ENCODE measurements around the gene STAG2.

GRCh38 chrX:123971982-123972381 is 10.5 kb downstream of the STAG2 start:
- TF ChIP-seq CTCF (IDR thresholded peaks at IDR 0.05) = no peak
- TF ChIP-seq POLR2A (IDR thresholded peaks at IDR 0.05) = no peak

All from breast epithelium (tissue), 3 donors.